Breast epithelium (tissue), 4 donors: Measurements from ENCODE around the gene MT4. TPM values are rescaled to one million over a fixed set of nuclear protein-coding genes. Genes with fewer than 3 reads are reported as not detected.
A peak's percentile ranks its signal among the peaks of the same experiment; 100 is the strongest.

Experiments used
- DNase-seq, 2 donors: peaks; one replicate each; pipeline ENCODE4 v3.0.0-alpha.2; 2019; ENCODE audit warnings: low spot score in 2 of 2
- H3K27ac ChIP-seq, 2 donors: fragments of 200-600 bp; sonication (generic) in 1 of 2; one replicate each; pipeline ENCODE4 v1.5.1; 2016 to 2019; ENCODE audit warnings: mild to moderate bottlenecking in 1 of 2
- H3K27me3 ChIP-seq, 2 donors: fragments of 200-600 bp; sonication (generic) in 1 of 2; one replicate each; pipeline versions ENCODE4 v1.5.1 to v1.6.0; 2017 to 2019; ENCODE audit warnings: control low read depth in 1 of 2, mild to moderate bottlenecking in 1 of 2
- H3K36me3 ChIP-seq: fragments of 200-600 bp; one replicate; pipeline ENCODE4 v1.5.1; 2019
- H3K4me1 ChIP-seq, 2 donors: fragments of 200-600 bp; sonication (generic); one replicate each; pipeline ENCODE4 v1.5.1; 2016 to 2019; ENCODE audit warnings: control low read depth in 1 of 2
- H3K4me3 ChIP-seq, 3 donors: fragments of 200-600 bp; sonication (generic); 1 replicate in 2 of 3; 2 replicates in 1 of 3; pipeline ENCODE4 v1.5.1; 2016 to 2019; ENCODE audit warnings: mild to moderate bottlenecking in 3 of 3, moderate library complexity in 2 of 3
- H3K9me3 ChIP-seq, 2 donors: fragments of 200-600 bp; sonication (generic) in 1 of 2; one replicate each; pipeline ENCODE4 v1.5.1; 2016 to 2019; ENCODE audit warnings: control low read depth in 1 of 2
- POLR2A ChIP-seq: fragments of 450-650 bp; IDR thresholded peaks from one replicate; pipeline ENCODE4 v1.6.1; 2016; ENCODE audit warnings: antibody characterized with exemption, mild to moderate bottlenecking, moderate library complexity
- POLR2AphosphoS5 ChIP-seq, 3 donors: sonication (generic); formaldehyde crosslinking; IDR thresholded peaks; one replicate each; pipeline ENCODE4 v1.6.1; 2017; ENCODE audit warnings: antibody characterized with exemption in 3 of 3
- intact Hi-C: fragments of 100-400 bp; cut with DNase I; formaldehyde crosslinking; loops from one replicate; pipeline ENCODE4 v1.15.1; 2023; ENCODE audit warnings: low total_unique reads
- total RNA-seq, 3 donors: library from RNA; depleted of rRNA; stranded (reverse); fragments of >200 nt; gene quantifications; one replicate each; pipeline ENCODE4 v1.1.0, GENCODE V29; 2016
- TF ChIP-seq, protein P1 (sequence below), 3 donors: fragments of 450-650 bp; IDR thresholded peaks; one replicate each; pipeline ENCODE4 v1.5.1; 2016 to 2017; ENCODE audit warnings: antibody characterized with exemption in 3 of 3, mild to moderate bottlenecking in 3 of 3, moderate library complexity in 3 of 3

The MT4 gene
- total RNA-seq, 3 donors from 2014 or later = not detected

GRCh38 chr16:56593573-56594291, 28.9 kb downstream of the MT4 start:
- H3K4me1 ChIP-seq = peaks cover 3 to 9% of the 10 kb centered on the region in 2 donors
- no peak overlapping the region for H3K27ac ChIP-seq
- TF ChIP-seq, protein P1, sequence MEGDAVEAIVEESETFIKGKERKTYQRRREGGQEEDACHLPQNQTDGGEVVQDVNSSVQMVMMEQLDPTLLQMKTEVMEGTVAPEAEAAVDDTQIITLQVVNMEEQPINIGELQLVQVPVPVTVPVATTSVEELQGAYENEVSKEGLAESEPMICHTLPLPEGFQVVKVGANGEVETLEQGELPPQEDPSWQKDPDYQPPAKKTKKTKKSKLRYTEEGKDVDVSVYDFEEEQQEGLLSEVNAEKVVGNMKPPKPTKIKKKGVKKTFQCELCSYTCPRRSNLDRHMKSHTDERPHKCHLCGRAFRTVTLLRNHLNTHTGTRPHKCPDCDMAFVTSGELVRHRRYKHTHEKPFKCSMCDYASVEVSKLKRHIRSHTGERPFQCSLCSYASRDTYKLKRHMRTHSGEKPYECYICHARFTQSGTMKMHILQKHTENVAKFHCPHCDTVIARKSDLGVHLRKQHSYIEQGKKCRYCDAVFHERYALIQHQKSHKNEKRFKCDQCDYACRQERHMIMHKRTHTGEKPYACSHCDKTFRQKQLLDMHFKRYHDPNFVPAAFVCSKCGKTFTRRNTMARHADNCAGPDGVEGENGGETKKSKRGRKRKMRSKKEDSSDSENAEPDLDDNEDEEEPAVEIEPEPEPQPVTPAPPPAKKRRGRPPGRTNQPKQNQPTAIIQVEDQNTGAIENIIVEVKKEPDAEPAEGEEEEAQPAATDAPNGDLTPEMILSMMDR (IDR thresholded peaks at IDR 0.05) = no peak
- TF ChIP-seq POLR2AphosphoS5 (IDR thresholded peaks at IDR 0.05) (no peak), POLR2A (no peak)
- DNase-seq = no peak
- H3K36me3 ChIP-seq = no peaks in the 10 kb centered on the region
- H3K4me3 ChIP-seq = no peak overlapping the region
- intact Hi-C loops = loop anchor here (10.0 kb wide), 1 partner anchor 111 kb away; no protein-coding TSS in a partner anchor
- no peaks in the 10 kb centered on the region for H3K9me3 ChIP-seq
- H3K27me3 ChIP-seq = peaks cover 0 to 18% of the 10 kb centered on the region in 2 donors

DNA sequence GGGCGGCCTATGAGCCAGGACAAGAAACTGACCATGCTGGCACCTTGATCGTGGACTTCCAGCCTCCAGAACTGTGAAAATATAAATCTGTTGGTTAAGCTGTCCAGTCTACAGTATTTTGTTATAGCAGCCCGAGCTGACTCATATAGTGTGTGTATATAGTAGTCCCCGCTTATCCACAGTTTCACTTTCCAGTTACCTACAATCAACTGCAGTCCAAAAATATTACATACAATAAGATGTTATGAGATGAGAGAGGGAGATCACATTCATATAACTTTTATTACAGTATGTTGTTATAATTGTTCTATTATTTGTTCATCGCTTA, 29.4 kb downstream of the MT4 start:
- Histone ChIP-seq H3K4me1 (peaks cover under 1 to 5% of the 10 kb centered on the region in 2 donors), H3K27me3 (peaks cover 0 to 14% of the 10 kb centered on the region in 2 donors), H3K36me3 (no peaks in the 10 kb centered on the region), H3K9me3 (no peaks in the 10 kb centered on the region), H3K27ac (no peak overlapping the region), H3K4me3 (no peak overlapping the region)
- intact Hi-C loops = loop anchor here (10.0 kb wide), 1 partner anchor 111 kb away; no protein-coding TSS in a partner anchor
- DNase-seq = no peak
- TF ChIP-seq POLR2AphosphoS5 (IDR thresholded peaks at IDR 0.05) (no peak), POLR2A (no peak)
- TF ChIP-seq, protein P1 (IDR thresholded peaks at IDR 0.05) = no peak

DNA sequence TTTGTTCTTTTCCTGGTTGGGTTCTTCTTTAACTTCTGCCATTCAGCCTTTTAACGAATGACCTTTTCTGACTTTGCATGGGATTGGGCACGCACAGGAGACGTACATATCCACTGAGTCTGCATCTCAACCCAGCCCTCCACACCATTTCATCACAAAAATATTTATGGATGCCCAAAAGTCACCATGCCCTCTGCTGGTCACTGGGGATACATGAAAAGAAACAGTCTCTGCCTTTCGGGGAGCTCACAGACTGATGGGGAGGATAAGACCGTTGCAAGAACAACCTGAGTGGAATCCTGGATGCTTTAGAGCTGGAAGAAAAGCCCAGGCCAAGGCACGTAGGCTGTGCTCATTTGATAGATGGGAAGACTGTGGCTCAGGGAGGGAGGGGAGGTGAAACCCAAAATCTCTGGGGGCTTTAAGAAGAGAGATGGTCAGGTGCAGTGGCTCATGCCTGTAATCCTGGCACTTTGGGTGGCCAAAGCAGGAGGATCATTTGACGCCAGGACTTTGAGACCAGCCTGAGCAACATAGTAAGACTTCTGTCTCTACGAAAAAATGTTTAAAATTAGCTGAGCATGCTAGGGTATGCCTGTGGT, 35.6 kb downstream of the MT4 start:
- H3K9me3 ChIP-seq = no peaks in the 10 kb centered on the region
- no peaks in the 10 kb centered on the region for H3K36me3 ChIP-seq
- no peak for TF ChIP-seq POLR2A
- TF ChIP-seq, protein P1 (IDR thresholded peaks at IDR 0.05) = peak; percentile 45 to 76 (median 59)
- no peak overlapping the region for H3K27ac ChIP-seq
- H3K4me3 ChIP-seq = no peak overlapping the region
- H3K27me3 ChIP-seq = no peaks in the 10 kb centered on the region
- H3K4me1 ChIP-seq = peaks cover 0 to 2% of the 10 kb centered on the region in 2 donors
- DNase-seq = no peak
- intact Hi-C loops = no loop called here

DNA sequence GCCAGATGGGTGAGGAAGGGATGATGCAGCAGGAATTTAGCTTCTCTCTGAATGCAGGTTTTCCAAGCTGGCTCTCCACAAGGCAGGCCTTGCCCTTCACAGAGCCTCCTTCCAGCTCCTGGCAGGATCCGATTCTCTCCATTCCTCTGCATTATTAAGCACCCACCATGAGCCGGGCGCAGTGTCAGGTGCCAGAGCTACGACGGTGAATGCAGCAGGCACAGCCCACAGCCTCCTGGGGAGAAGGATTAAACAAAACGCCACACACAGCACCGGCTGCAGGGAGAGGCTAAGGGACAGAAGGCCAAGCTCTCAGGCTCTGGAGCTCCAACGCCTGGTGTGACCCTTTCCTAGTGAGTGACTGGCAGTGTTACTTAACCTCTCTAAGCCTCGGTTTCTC, 36.5 kb downstream of the MT4 start:
- Histone ChIP-seq H3K36me3 (no peaks in the 10 kb centered on the region), H3K27ac (no peak overlapping the region), H3K4me3 (no peak overlapping the region), H3K27me3 (no peaks in the 10 kb centered on the region), H3K4me1 (peaks cover 7 to 8% of the 10 kb centered on the region in 2 donors), H3K9me3 (no peaks in the 10 kb centered on the region)
- TF ChIP-seq, protein P1 (IDR thresholded peaks at IDR 0.05) = no peak
- TF ChIP-seq POLR2AphosphoS5 (IDR thresholded peaks at IDR 0.05) = no peak
- no peak for TF ChIP-seq POLR2A
- DNase-seq = no peak
- intact Hi-C loops = no loop called here

GRCh38 chr16:56603589-56603988, 38.7 kb downstream of the MT4 start:
- Histone ChIP-seq H3K36me3 (no peaks in the 10 kb centered on the region), H3K27me3 (no peaks in the 10 kb centered on the region), H3K27ac (peak overlapping the region in 1 of 2 donors; percentile 96), H3K4me1 (peaks cover 7 to 13% of the 10 kb centered on the region in 2 donors), H3K9me3 (no peaks in the 10 kb centered on the region), H3K4me3 (no peak overlapping the region)
- no peak for TF ChIP-seq POLR2AphosphoS5 (IDR thresholded peaks at IDR 0.05)
- TF ChIP-seq, protein P1 (IDR thresholded peaks at IDR 0.05) = peak in 2 of 3 donors; percentile 54 to 59
- intact Hi-C loops = no loop called here
- peak in 1 of 2 donors; percentile 56 for DNase-seq
